Trophoblast cell (in vitro differentiated cells and primary cell): ENCODE results near the gene SPDYE6.
"Not testable (repeated sequence)": the region's sequence is repeated elsewhere in the genome, so short reads cannot be mapped to it uniquely, and the experiment has no call there.

Experiments used
- DNase-seq, 2 donors: peaks; one replicate each; pipeline ENCODE4 v3.0.0-alpha.2; 2016
- H2AFZ ChIP-seq: 2 replicates; pipeline ENCODE4 v1.6.1; 2013; ENCODE audit warnings: low read length, moderate library complexity, mild to moderate bottlenecking; ENCODE audit not compliant: insufficient read depth, poor library complexity
- H2AK5ac ChIP-seq: 2 replicates; pipeline ENCODE4 v1.6.1; 2013; ENCODE audit warnings: mild to moderate bottlenecking, low read length
- H2BK120ac ChIP-seq: 2 replicates; pipeline ENCODE4 v1.6.1; 2013; ENCODE audit warnings: low read length, mild to moderate bottlenecking, moderate library complexity; ENCODE audit not compliant: insufficient read depth, poor library complexity
- H2BK12ac ChIP-seq: 2 replicates; pipeline ENCODE4 v1.6.1; 2013; ENCODE audit warnings: mild to moderate bottlenecking, low read length, moderate library complexity
- H2BK5ac ChIP-seq: 2 replicates; pipeline ENCODE4 v1.6.1; 2013; ENCODE audit warnings: low read length, low read depth, moderate library complexity, mild to moderate bottlenecking; ENCODE audit not compliant: poor library complexity
- H3K14ac ChIP-seq: 2 replicates; pipeline ENCODE4 v1.6.1; 2013; ENCODE audit warnings: mild to moderate bottlenecking, low read length
- H3K18ac ChIP-seq: 2 replicates; pipeline ENCODE4 v1.6.1; 2013; ENCODE audit warnings: mild to moderate bottlenecking, low read length
- H3K23ac ChIP-seq: 2 replicates; pipeline ENCODE4 v1.6.1; 2013; ENCODE audit warnings: low read length
- H3K27ac ChIP-seq: 2 replicates; pipeline ENCODE4 v1.5.1; 2013; ENCODE audit warnings: low read depth, mild to moderate bottlenecking, inconsistent platforms, low read length, moderate library complexity
- H3K27me3 ChIP-seq: 2 replicates; pipeline ENCODE4 v1.6.1; 2013; ENCODE audit warnings: inconsistent platforms, mild to moderate bottlenecking, low read length, moderate library complexity; ENCODE audit not compliant: insufficient read depth
- H3K36me3 ChIP-seq, 2 experiments: 1 replicate in 1 of 2; 2 replicates in 1 of 2; pipeline ENCODE4 v1.6.1; 2013; ENCODE audit warnings: low read length in 2 of 2, mild to moderate bottlenecking in 2 of 2, moderate library complexity in 1 of 2; ENCODE audit not compliant: insufficient read depth in 2 of 2, control insufficient read depth in 1 of 2
- H3K4ac ChIP-seq: 2 replicates; pipeline ENCODE4 v1.6.1; 2013; ENCODE audit warnings: low read depth, mild to moderate bottlenecking, low read length, moderate library complexity
- H3K4me1 ChIP-seq, 2 experiments: 1 replicate in 1 of 2; 2 replicates in 1 of 2; pipeline ENCODE4 v1.6.1; 2013; ENCODE audit warnings: low read length in 2 of 2, mild to moderate bottlenecking in 2 of 2, moderate library complexity in 1 of 2; ENCODE audit not compliant: insufficient read depth in 2 of 2, control insufficient read depth in 1 of 2
- H3K4me2 ChIP-seq: 2 replicates; pipeline ENCODE4 v1.6.1; 2013; ENCODE audit warnings: inconsistent platforms, mild to moderate bottlenecking, low read length, moderate library complexity
- H3K4me3 ChIP-seq: 2 replicates; pipeline ENCODE4 v1.5.1; 2013; ENCODE audit warnings: mild to moderate bottlenecking, low read depth, low read length, inconsistent platforms
- H3K79me1 ChIP-seq: one replicate; pipeline ENCODE4 v1.6.1; 2013; ENCODE audit warnings: low read length
- H3K79me2 ChIP-seq: 2 replicates; pipeline ENCODE4 v1.6.1; 2013; ENCODE audit warnings: low read length, mild to moderate bottlenecking; ENCODE audit not compliant: control insufficient read depth, insufficient read depth, poor library complexity
- H3K9ac ChIP-seq: 2 replicates; pipeline ENCODE4 v1.6.1; 2013; ENCODE audit warnings: mild to moderate bottlenecking, low read length
- H3K9me3 ChIP-seq: 2 replicates; pipeline ENCODE4 v1.6.1; 2013; ENCODE audit warnings: low read depth, mild to moderate bottlenecking, control low read depth, inconsistent platforms, low read length; ENCODE audit not compliant: insufficient read depth
- H4K12ac ChIP-seq: 2 replicates; pipeline ENCODE4 v1.6.1; 2013; ENCODE audit warnings: low read depth, mild to moderate bottlenecking, low read length, moderate library complexity
- H4K8ac ChIP-seq: 2 replicates; pipeline ENCODE4 v1.6.1; 2013; ENCODE audit warnings: low read depth, mild to moderate bottlenecking, low read length, moderate library complexity
- H4K91ac ChIP-seq: one replicate; pipeline ENCODE4 v1.6.1; 2013; ENCODE audit warnings: low read depth, mild to moderate bottlenecking, low read length, moderate library complexity
- WGBS: extraction: QIAGEN DNeasy Blood & Tissue Kit; methylation state at CpG from one replicate; pipeline ENCODE4 v1.1.7; 2013; ENCODE audit warnings: missing lambda C conversion rate; ENCODE audit not compliant: insufficient read length, insufficient coverage; ENCODE audit errors: extremely low coverage; 5-methylcytosine and 5-hydroxymethylcytosine counted together

The SPDYE6 gene

DNA sequence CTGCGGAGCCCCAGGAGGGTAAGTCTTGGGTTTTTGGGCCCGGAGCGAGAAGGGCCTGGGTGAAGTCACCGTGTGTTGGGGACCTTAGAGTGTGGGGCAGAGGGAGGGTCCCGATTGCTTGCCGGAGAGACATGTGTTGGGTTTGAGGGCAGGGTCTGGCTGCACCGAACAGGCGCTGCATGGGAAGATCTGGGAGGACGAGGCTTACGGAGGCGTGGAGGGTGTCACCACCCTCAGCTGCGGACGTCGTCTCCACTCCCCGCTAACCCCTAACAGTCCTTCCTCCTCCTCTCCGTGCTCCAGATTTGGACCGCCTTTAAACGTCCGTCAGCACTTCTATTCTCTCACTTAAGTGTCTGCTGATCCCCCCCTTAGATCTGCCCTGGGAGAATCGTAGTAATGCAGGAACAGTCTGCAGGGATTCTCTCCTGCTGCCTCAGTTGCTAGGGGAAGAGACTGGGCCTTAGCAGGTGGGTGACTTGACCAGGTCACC lies 8.2 kb upstream of the SPDYE6 start:
- Histone ChIP-seq H2AK5ac (peak overlapping the region; percentile 62), H4K91ac (peak overlapping the region; percentile 79), H3K9ac (peak overlapping the region; percentile 86), H3K4ac (peak overlapping the region; percentile 93), H3K4me3 (peak overlapping the region; percentile 75), H3K4me2 (peak overlapping the region; percentile 71), H4K8ac (peak overlapping the region; percentile 10), H3K14ac (peak overlapping the region; percentile 92), H2BK5ac (peak overlapping the region; percentile 90), H2BK120ac (peak overlapping the region; percentile 60)
- H3K79me2 ChIP-seq, DNase-seq, H2BK12ac ChIP-seq, H3K79me1 ChIP-seq, H3K36me3 ChIP-seq, H2AFZ ChIP-seq, H3K27me3 ChIP-seq, H3K18ac ChIP-seq, H3K23ac ChIP-seq, H3K9me3 ChIP-seq, H3K27ac ChIP-seq, H4K12ac ChIP-seq, H3K4me1 ChIP-seq: not testable (repeated sequence)
- no CpG with 5 or more reads among the region's 20 CpGs for WGBS

DNA sequence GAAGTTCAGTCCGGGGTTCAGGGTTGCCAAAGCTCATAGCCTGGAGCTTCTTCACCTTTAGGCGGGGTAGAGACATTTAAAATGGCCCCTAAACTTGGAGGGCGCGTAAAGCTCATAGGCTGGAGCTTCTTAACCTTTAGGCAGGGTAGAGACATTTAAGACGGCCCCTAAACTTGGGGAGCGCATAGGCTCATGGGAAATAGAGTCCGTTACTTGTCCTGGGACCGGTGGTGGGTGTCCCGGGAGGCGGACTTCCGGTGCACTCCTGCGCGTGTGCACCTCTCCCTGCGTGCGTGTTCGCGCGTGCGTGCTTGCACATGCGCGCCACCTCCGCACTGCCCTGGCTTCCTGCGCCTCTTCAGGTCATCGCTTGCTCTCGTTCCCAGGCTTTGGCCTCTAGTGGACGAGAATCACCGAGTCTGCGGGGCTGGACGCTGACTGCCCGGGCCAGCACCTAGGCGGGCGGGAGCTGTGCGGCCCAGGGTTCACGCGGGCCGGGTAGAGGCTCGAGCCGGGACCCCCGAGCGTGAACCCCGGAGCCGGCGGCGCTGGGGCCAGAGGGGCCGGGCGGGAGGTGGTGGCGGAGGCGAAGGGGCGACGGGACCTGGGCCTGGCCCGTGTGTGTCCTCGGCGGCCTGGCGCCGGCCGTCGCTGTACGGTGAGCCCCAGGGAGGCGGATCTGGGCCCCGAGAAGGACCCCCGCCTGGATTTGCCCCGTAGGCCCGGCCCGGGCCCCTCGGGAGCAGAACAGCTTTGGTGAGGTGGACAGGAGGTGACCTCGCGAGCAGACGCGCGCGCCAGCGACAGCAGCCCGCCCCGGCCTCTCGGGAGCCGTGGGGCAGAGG lies 7.5 kb upstream of the SPDYE6 start:
- Histone ChIP-seq H2BK120ac (peak overlapping the region; percentile 77), H2BK5ac (peak overlapping the region; percentile 90), H3K14ac (peak overlapping the region; percentile 92), H3K9ac (peak overlapping the region; percentile 95), H4K12ac (peak overlapping the region; percentile 95), H3K4me3 (peak overlapping the region; percentile 75), H4K91ac (peak overlapping the region; percentile 79), H3K4ac (peak overlapping the region; percentile 93), H3K4me2 (peak overlapping the region; percentile 71), H3K27ac (peak overlapping the region; percentile 37), H2AFZ (peak overlapping the region; percentile 78), H4K8ac (peak overlapping the region; percentile 90)
- not testable (repeated sequence) for H3K36me3 ChIP-seq, H2AK5ac ChIP-seq, H3K4me1 ChIP-seq, H3K27me3 ChIP-seq, H3K79me2 ChIP-seq, H3K18ac ChIP-seq, H3K9me3 ChIP-seq, H2BK12ac ChIP-seq, H3K23ac ChIP-seq, H3K79me1 ChIP-seq
- WGBS: no CpG with 5 or more reads among the region's 76 CpGs
- DNase-seq: peak; percentile 98 to 99

DNA sequence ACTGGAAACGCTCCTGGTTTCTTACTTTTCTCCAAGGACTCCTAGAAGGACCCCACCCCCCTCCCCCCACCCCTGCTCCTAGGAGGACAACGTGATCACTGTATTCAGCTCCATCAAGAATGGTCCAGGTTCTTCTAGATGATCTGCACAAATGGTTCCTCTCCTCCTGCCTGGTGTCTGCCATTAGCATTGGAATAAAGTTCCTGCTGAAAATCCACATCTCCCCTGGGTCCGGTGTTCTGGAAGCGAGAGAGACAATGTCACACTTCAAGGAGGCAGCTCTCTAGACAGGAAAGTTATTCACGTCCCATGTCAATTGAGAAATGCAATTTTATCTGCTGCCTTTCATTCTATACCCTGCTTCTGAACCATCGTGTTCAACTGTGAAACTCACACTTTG lies 9.3 kb downstream of the SPDYE6 start:
- H4K8ac ChIP-seq, H2AFZ ChIP-seq, H3K4ac ChIP-seq, H3K36me3 ChIP-seq, H3K4me2 ChIP-seq, H3K23ac ChIP-seq, H3K18ac ChIP-seq, H3K27me3 ChIP-seq, DNase-seq, H3K4me1 ChIP-seq, H3K9me3 ChIP-seq, H2BK120ac ChIP-seq, H3K4me3 ChIP-seq, H2BK5ac ChIP-seq, H3K27ac ChIP-seq, H2BK12ac ChIP-seq, H3K14ac ChIP-seq, H3K79me2 ChIP-seq, H4K12ac ChIP-seq, H4K91ac ChIP-seq, H3K9ac ChIP-seq, H3K79me1 ChIP-seq, H2AK5ac ChIP-seq: not testable (repeated sequence)
- WGBS: no CpG with 5 or more reads among the region's 6 CpGs

DNA sequence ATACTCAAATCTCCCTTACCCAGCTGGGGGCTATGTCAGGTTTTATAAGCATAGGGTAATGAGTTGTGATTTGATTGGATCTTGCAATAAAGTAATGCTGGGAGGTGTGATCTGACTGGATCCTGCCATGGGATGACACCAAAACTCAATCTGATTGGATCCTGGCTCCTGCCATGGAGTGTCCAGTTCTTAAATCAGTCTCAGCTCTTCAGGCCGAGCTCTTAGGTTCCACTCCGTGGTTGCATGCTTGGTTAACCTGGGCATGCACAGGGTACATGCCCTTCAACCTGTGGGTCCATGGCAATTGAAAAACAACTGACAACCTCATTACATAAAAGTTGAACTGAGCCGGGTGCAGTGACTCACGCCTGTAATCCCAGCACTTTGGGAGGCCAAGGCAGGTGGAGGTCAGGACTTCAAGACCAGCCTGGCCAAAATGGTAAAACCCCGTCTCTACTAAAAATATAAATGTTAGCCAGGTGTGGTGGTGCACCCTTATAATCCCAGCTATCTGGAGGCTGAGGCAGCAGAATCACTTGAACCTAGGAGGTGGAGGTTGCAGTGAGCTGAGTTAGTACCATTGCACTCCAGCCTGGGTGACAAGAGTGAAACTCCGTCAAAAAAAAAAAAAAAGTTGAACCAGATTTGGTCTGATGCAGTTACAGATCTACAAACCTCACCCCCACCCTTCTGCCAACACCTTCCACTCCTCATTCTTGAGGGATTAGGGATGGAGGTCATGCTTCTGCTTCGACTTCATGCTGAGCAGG lies 15.5 kb downstream of the SPDYE6 start:
- H3K23ac ChIP-seq, H3K79me1 ChIP-seq, H3K79me2 ChIP-seq, H3K9ac ChIP-seq, H4K91ac ChIP-seq, H3K14ac ChIP-seq, H3K27ac ChIP-seq, H3K4me2 ChIP-seq, H3K4me3 ChIP-seq, H3K4ac ChIP-seq, H3K9me3 ChIP-seq, H3K18ac ChIP-seq, H4K8ac ChIP-seq, H3K27me3 ChIP-seq, H3K36me3 ChIP-seq, H2AFZ ChIP-seq, H2BK5ac ChIP-seq, H3K4me1 ChIP-seq, H2BK120ac ChIP-seq, H4K12ac ChIP-seq, H2BK12ac ChIP-seq, H2AK5ac ChIP-seq, DNase-seq: not testable (repeated sequence)
- WGBS: no CpG with 5 or more reads among the region's 7 CpGs
